Measurements from ENCODE around the gene C10orf90. TPM values are rescaled to one million over a fixed set of nuclear protein-coding genes. Genes with fewer than 3 reads are reported as not detected.
A peak's percentile ranks its signal among the peaks of the same experiment; 100 is the strongest.

Gene C10orf90
- total RNA-seq, 2 donors from 2014 or later, result 0.33 TPM; not detected in 1

DNA sequence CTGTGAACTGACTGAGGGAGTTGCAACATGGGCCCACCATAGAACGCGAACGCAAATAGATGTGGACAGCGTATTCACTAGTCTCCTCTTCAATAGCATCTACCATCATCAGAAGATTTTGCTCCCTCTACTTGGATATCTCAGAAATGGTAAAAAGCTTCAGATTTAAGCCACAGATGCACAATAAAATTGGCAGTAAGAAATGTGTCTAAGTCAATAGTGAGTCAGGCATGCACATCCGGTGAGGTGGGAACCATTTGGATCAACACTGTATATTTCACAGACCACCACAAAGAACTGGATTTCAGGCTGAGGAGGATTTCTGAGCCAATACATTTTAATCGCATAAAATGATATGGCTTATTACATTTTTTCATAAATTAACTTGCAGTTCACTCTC, 170.7 kb downstream of the C10orf90 start:
- 92 to 100% methylated on average over 2 to 6 of the region's 6 CpGs for WGBS, 2 experiments (ENCODE audit: insufficient coverage in 1 of 2, insufficient read length in 1 of 2)
- no peaks in the 10 kb centered on the region for H3K4me1 ChIP-seq (ENCODE audit: control insufficient read depth, insufficient read depth, low read length)
- Mint-ChIP-seq H3K27ac (no peak overlapping the region), H3K4me1 (no peaks in the 10 kb centered on the region), H3K36me3 (ENCODE audit: low read depth) (no peaks in the 10 kb centered on the region), H3K4me3 (no peak overlapping the region), H3K27me3 (ENCODE audit: insufficient read depth) (peaks cover 2% of the 10 kb centered on the region), H3K9me3 (no peaks in the 10 kb centered on the region)
- TF ChIP-seq, protein P1, sequence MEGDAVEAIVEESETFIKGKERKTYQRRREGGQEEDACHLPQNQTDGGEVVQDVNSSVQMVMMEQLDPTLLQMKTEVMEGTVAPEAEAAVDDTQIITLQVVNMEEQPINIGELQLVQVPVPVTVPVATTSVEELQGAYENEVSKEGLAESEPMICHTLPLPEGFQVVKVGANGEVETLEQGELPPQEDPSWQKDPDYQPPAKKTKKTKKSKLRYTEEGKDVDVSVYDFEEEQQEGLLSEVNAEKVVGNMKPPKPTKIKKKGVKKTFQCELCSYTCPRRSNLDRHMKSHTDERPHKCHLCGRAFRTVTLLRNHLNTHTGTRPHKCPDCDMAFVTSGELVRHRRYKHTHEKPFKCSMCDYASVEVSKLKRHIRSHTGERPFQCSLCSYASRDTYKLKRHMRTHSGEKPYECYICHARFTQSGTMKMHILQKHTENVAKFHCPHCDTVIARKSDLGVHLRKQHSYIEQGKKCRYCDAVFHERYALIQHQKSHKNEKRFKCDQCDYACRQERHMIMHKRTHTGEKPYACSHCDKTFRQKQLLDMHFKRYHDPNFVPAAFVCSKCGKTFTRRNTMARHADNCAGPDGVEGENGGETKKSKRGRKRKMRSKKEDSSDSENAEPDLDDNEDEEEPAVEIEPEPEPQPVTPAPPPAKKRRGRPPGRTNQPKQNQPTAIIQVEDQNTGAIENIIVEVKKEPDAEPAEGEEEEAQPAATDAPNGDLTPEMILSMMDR (conservative IDR thresholded peaks at IDR 0.05), result no peak
- H3K9me3 ChIP-seq (ENCODE audit: control insufficient read depth, low read length), result no peaks in the 10 kb centered on the region
- H3K27ac ChIP-seq (ENCODE audit: low read depth, low read length), result no peak overlapping the region
- no peak for DNase-seq
- no peaks in the 10 kb centered on the region for H3K36me3 ChIP-seq (ENCODE audit: control insufficient read depth, insufficient read depth, low read length)
- H3K9ac ChIP-seq (ENCODE audit: extremely low read depth, low read length, poor library complexity, severe bottlenecking), result no peak overlapping the region
- H3K4me3 ChIP-seq (ENCODE audit: low read length), result no peak overlapping the region
- no peaks in the 10 kb centered on the region for H3K27me3 ChIP-seq (ENCODE audit: control insufficient read depth, insufficient read depth, low read length, poor library complexity, severe bottlenecking)

DNA sequence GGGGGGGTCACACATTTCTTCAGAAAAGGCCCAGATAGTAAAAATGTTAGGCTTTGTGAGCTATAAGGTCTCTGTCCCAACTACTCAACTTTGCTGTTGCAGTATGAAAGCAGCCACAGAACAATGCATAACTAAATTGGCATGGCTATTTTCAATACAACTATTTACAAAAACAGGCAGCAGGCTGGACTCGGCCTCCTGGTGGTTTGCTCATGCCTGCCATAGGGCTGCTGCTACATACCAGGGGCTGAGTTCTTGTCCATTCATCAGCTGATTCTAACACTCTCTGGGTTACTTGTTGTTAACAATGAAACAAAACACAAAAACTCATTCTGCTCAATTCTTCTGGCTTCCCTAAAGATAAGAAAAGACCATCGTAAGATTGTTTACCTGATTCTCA, 172.8 kb downstream of the C10orf90 start:
- Mint-ChIP-seq H3K4me3 (no peak overlapping the region), H3K4me1 (no peaks in the 10 kb centered on the region), H3K36me3 (ENCODE audit: low read depth) (no peaks in the 10 kb centered on the region), H3K27me3 (ENCODE audit: insufficient read depth) (no peaks in the 10 kb centered on the region), H3K9me3 (no peaks in the 10 kb centered on the region), H3K27ac (no peak overlapping the region)
- DNase-seq, result no peak
- H3K36me3 ChIP-seq (ENCODE audit: control insufficient read depth, insufficient read depth, low read length), result no peaks in the 10 kb centered on the region
- no peak overlapping the region for H3K27ac ChIP-seq (ENCODE audit: low read depth, low read length)
- H3K4me1 ChIP-seq (ENCODE audit: control insufficient read depth, insufficient read depth, low read length), result no peaks in the 10 kb centered on the region
- WGBS, 2 experiments (ENCODE audit: insufficient coverage in 1 of 2, insufficient read length in 1 of 2), result 89 to 100% methylated on average over 1 to 2 of the region's 2 CpGs
- no peak overlapping the region for H3K9ac ChIP-seq (ENCODE audit: extremely low read depth, low read length, poor library complexity, severe bottlenecking)
- no peaks in the 10 kb centered on the region for H3K27me3 ChIP-seq (ENCODE audit: control insufficient read depth, insufficient read depth, low read length, poor library complexity, severe bottlenecking)
- H3K9me3 ChIP-seq (ENCODE audit: control insufficient read depth, low read length), result no peaks in the 10 kb centered on the region
- H3K4me3 ChIP-seq (ENCODE audit: low read length), result no peak overlapping the region
- TF ChIP-seq, protein P1 (conservative IDR thresholded peaks at IDR 0.05), result peak; percentile 29

DNA sequence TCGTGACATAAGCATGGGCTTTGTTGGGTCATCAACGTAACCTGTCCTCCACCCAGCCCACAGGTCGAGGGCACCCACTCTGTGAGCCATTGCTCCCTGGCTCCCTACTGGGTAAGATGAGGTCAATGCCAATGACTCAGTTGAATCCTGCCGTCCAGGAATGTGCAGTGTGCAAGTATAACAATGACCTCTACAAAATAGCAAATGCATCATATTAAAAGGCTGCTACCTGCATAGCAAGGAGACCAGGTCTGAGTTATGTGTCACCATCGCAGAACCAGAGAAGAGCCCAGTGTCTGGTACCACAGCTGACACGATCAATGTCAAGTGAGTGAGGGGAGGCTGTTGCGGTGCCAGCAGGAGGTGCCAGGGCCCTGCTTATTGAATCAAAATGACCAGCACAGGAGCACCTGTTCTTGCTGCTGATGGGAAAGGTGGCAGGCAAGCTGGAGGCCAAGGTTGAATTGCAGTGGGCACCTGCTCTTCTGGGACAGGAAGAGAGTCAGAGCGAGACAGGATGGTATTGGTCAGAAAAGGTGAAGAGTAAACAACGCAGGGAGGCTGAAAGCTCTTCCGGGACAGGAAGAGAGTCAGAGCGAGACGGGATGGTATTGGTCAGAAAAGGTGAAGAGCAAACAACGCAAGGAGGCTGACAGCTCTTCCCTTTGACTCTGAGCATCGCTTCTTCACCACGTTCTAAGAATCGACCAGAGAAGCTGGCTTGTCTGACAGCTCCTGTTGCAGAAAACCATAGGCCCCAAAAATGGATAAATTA, 173.5 kb downstream of the C10orf90 start:
- H3K36me3 Mint-ChIP-seq (ENCODE audit: low read depth), result no peaks in the 10 kb centered on the region
- H3K9ac ChIP-seq (ENCODE audit: extremely low read depth, low read length, poor library complexity, severe bottlenecking), result no peak overlapping the region
- TF ChIP-seq, protein P1 (conservative IDR thresholded peaks at IDR 0.05), result no peak
- WGBS, 2 experiments (ENCODE audit: insufficient coverage in 1 of 2, insufficient read length in 1 of 2), result 93 to 97% methylated on average over 14 to 16 of the region's 16 CpGs
- H3K27me3 Mint-ChIP-seq (ENCODE audit: insufficient read depth), result no peaks in the 10 kb centered on the region
- no peak for DNase-seq
- no peaks in the 10 kb centered on the region for H3K36me3 ChIP-seq (ENCODE audit: control insufficient read depth, insufficient read depth, low read length)
- no peak overlapping the region for H3K4me3 Mint-ChIP-seq
- no peaks in the 10 kb centered on the region for H3K4me1 ChIP-seq (ENCODE audit: control insufficient read depth, insufficient read depth, low read length)
- H3K9me3 ChIP-seq (ENCODE audit: control insufficient read depth, low read length), result no peaks in the 10 kb centered on the region
- H3K4me3 ChIP-seq (ENCODE audit: low read length), result no peak overlapping the region
- H3K27ac Mint-ChIP-seq, result no peak overlapping the region
- H3K27ac ChIP-seq (ENCODE audit: low read depth, low read length), result no peak overlapping the region
- no peaks in the 10 kb centered on the region for H3K9me3 Mint-ChIP-seq
- no peaks in the 10 kb centered on the region for H3K4me1 Mint-ChIP-seq
- no peaks in the 10 kb centered on the region for H3K27me3 ChIP-seq (ENCODE audit: control insufficient read depth, insufficient read depth, low read length, poor library complexity, severe bottlenecking)

Data from endodermal cell (in vitro differentiated cells).